ENCODE data around the gene CCDC182.

The CCDC182 gene

DNA sequence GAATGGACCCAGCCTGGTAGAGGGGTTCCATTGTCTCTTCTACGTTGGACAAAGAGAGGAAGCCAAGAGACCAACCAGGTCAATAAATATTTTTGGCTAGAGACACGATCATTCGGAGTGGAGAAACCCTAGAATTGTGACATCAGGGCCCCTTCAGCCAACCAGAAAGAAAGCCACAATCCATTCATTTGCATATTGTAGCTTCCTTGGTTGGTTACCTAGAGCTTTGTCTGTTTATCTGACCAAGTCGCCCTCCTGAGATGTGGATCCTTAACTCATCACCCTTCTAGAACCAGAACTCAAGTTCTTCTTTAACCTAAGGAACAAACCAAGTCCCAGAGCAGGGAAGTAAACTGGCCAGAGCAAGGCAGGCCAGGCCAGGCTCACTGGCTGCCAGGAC lies at the start of gene CCDC182:
Gene CCDC182, minus strand, starts transcription at position 58 of the 400 bp plus-strand sequence. Its CDS starts 27 bp downstream, at position 31.
- DNase-seq, result no peak

DNA sequence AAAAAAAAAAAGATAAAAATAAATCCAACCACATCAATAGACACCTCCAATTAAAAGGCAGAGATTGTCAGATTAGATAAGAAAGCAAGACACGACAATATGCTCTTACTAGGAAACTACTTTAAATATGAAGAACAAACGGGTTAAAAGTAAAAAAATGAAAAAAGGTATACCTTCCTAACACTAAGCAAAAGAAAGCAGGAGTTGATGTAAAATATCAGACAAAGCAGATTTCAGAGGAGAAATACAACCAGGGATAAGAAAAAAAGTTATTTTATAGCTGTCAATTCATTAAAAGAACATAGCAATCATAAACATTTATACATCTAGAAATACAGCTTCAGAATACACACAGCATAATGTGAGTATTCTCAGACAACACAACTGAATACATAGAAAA lies 49.7 kb upstream of the CCDC182 start:
- DNase-seq, result no peak

DNA sequence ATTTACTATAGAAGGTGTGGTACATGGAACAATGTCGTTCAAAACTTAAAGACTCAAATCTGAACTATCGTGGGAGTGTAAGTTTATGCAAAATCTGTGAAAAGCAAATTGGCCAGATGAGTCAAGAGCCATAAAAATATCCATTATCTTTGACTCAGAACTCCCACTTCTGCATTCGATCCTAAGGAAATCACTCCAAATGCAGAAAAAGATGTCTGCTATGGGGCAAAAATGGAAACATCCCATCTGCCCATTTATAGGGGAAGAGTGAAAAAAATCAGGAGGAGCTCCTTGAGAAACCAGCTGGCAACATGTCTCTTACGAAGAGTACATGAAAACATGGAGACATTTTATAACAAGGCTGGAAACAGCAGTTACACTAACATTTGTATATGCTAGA lies 43.6 kb upstream of the CCDC182 start:
- DNase-seq, result no peak

DNA sequence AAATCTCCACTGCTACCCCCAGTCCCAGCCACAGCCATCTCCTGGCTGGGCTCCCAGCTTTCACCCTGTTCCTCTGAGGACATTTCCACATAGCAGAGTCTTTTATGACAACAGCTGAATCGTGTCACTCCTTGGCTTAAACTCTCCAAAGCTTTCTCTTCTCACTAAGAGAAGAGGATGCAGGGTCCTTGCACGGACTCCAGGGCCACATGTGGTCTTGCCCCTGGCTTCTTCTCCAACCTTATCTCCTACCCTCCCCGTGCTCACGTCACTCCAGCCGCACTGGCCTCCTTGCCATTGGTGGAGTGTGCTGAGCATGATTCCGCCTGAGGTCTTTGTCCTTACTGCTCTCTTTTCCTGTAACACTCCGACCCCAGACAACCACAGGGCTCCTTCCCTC lies 39.9 kb upstream of the CCDC182 start:
- no peak for DNase-seq

DNA sequence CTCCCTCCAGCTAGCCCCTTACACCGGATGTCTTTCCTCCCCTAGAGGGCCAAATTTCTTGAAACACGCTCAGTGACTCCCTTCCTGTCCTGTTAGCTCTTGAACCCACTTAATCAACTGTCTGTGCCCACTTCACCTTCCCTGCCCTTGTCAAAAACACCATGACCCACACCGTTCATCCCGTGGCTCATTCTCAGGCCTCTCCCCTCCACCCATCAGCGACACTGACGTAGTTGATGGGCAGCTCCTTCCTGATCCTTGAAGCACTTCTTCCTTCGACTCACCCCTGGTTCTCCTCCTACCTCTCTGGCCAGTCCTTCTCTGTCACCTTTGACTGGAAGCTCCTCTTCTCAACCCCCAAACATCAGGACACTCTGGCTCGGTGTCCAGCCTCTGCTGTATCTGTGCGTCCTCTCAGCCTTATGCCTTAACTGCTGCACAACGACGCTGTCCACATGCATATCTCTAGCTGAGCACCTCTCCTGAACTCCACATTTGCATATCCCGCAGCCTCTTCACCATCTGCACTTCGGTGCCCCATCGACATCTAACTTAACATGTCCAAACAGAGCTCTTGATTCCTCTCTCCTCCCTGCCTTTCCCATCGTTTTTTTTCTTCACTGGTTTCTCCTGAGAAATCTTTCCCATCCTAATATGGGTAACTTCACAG lies 39.3 kb upstream of the CCDC182 start:
- no peak for DNase-seq

DNA sequence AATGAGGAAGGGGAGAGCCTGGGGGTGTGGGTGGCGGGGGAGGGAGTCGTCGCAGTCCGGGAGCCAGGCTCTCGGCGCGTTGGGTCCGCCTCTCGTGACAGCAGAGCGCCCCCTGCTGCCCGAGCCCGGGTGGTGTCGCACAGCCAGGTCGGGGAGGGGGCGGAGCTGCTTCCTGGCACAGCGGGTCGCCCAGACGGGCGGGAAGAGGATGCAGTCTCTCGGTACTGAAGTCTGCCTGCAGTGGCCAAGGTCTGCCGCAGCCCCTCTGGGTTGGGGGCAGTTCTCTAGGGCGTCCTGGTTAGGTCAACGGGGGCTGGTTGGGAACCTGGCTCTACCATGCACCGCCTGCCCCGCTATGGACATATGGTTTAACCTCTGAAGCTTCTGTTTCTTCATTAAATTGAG lies 38.2 kb upstream of the CCDC182 start:
- peak; percentile 80 for DNase-seq

DNA sequence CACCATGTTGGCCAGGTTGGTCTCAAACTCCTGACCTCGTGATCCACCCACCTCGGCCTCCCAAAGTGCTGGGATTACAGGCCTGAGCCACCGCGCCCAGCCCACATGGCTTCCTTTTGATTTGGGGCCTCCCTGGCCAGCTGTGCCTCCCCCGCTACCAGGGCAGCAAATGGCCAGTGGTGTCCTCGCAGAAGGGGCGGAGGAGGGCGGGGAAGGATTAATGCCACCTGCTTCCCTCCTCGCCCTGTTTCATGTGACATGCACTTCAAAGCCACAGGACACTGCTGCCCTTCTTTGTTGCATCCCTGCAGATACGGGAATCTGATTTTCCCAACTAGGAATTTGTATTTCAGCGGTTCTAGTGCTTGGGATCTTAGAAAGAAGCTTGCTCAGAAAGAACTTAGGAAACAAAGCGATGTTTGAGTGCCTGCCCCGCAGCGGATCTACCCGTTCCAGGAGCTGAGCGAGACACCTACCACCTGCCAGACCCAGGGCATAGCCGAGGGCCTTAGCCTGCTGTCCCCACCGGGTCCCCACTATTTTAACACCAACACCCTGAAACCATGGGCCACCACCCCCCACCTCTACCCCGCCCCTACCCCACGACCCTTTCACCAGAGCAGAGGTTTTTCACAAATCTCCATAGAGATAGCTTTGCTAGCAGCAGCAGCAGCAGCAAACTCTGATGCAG lies 37.7 kb upstream of the CCDC182 start:
- no peak for DNase-seq

DNA sequence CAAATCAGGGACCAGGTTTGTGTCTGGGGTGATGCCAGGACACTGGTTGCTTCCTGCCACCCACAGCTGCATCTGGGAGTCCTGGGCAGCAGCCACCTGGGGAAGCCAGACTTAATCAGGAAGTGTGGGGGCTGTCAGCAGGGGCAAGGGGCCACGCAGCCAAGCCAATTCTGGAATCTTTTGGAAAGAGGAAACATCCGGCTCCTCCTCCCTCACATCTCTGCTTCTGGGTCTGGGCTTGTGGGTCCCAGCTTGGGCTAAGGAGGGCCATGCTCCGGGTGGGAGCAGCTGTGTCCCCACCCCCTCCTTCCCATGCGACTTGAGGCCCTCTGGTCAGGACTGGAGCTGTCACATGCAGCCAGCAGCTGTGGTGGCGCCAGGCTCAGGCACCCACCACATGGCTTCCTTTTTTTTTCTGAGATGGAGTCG lies 37.0 kb upstream of the CCDC182 start:
- DNase-seq, result no peak

DNA sequence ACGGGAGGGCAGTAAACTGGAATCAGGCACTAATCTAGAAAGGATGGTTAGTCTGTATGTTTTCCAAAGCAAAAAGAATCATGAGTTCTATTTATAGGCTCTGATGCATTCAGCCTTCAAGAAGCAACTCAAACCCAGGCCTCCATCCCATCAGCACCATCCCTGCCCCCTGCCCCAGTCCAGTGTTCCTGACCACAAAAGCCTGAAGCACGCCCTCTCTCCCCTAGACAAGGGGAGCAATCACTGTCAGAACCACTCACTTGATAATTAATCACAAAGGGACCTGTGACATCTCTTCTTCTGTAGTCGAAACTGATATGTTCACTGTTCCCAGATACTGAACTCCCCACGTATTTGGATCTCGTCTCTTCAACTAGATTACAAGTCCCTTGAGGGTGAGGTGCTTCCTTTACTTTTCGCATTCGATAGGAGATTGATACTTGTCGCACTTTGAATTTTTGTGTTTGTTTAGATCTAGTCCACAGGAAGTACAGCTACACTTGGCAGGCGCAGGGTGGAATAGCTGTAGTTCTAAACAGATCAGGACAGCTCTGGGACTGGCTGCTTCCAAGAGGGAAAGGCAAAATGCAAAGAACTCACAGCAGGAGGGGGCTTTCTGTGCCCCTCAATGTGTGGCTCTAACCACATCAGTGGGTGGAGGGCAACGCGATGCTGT lies 36.4 kb upstream of the CCDC182 start:
- no peak for DNase-seq

DNA sequence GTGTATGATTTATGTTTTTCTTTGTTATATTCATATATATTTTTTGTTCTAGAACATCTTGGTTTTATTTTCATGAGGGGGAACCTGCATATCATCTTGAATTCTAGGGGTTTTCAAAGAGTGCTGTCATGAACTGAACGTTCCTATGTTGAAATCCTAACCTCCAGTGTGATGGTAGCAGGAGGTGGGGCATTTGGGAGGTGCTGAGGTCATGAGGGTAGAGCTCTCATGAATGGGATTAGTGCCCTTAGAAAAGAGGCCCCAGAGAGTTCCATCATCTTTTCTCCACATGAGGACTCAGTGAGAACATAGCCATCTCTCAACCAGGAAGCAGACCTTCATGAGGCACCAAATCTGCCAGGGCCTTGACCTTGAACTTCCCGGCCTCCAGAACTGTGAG lies 34.6 kb upstream of the CCDC182 start:
- no peak for DNase-seq

DNA sequence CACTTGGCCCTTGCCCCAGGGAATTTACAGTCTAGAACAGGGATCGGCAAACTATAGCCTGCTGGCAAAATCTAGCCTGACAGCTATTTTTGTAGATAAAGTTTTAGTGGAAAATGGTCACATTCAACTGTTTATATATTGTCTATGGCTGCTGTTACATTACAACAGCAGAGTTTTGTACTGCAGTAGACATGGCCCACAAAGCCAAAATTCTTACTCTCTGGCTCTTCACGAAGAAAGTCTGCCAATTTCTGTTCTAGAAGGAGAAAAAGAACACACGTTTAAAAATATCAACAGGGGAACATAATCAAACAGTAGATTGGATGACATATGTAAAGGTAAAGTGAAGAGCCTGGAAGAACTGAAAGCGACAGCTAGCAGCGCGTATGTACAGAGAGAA lies 33.2 kb upstream of the CCDC182 start:
- DNase-seq, result no peak

DNA sequence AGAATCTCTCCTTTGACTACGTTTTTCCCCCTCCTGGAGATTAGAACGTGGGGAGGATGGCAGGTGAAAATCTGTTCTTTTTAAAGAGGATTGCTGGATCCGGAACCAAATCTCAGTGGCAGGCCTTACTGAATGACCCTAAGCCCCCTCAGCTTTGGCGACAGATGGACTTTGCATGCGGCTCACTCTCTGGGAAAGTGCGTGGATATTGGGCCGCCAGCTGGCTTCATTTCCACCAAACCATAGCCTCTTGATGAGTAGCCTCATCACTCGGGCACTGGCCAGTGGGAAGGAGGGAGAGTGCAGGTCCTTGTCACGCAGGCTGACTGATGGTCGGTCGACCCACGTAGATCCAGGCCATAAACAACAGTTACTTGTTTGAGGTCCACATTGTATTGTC lies 31.3 kb upstream of the CCDC182 start:
- DNase-seq, result no peak

DNA sequence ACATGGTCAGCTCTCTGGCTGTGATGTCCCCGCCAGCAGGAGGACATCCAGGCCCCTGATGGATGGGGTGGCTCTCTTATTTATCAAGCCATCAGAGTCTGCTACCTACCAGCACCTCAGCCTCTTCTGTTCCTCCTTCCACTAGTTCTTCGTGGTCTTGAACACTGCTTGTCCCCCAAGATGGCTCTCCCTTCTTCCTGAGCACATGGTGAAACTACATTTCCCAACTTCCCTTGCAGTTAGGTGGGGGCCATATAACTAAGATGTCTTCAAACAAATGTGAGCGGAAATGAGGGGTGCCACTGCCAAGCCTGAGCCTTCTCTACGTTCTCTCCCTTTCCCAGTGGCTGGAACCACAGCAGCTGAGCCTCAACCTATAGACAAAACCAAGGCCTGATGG lies 29.8 kb upstream of the CCDC182 start:
- DNase-seq, result no peak

DNA sequence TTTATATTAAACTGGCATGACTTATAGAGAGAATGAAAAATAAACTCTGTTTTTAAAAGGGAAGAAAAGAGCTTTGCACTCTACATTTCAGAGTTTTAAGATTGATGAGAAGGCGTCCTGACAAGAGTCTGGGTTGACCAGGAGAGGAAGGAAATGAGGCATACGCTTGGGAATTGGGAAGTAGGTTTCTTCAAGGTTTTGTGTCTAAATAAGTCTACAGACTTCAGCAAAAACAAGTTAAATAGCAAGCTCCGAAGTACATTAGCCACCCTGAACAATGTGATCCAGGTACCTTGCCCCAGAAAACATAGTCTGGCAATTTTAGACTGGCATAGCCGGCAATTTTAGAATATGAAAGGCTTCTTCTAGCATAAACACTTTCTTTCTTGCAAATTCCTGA lies 28.5 kb upstream of the CCDC182 start:
- no peak for DNase-seq

DNA sequence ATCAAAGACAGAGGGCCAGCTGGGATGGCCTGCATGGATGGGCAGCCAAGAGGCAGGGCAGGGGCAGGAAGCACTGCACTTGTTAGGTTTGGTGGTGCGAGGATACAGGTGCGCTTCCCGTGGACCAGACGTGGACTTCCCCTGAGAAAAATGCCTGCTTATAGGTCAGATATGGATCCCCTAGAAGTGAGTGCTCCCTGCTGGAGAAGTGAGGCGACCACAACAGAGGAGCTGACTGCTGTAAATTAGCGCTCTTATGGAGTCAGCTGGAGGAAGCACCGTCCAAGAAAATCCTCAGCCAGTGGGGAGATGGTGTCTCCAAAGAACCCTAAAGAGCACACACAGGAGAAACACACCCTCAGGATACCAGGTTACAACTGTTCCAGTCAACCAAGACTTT lies 27.7 kb upstream of the CCDC182 start:
- no peak for DNase-seq

DNA sequence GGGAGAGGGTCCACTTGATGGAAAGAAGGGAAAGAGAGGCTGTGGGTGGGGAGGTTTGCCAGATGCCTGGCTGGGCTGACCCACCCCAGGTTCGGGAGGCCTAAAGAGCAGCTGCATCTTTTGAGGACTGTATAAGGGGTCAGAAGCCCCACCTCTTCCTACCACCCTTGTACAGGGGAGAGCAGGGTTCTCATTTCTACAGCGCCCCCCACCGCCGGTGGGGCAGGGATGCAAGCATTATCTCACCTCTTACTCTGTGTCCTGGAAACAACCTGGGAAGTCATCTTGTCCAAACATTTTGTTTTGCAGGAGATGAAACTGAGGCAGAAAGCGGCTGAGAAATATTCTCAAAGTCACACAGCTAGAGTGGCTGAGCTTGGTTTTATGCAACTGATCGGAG lies 22.5 kb upstream of the CCDC182 start:
- DNase-seq, result no peak

DNA sequence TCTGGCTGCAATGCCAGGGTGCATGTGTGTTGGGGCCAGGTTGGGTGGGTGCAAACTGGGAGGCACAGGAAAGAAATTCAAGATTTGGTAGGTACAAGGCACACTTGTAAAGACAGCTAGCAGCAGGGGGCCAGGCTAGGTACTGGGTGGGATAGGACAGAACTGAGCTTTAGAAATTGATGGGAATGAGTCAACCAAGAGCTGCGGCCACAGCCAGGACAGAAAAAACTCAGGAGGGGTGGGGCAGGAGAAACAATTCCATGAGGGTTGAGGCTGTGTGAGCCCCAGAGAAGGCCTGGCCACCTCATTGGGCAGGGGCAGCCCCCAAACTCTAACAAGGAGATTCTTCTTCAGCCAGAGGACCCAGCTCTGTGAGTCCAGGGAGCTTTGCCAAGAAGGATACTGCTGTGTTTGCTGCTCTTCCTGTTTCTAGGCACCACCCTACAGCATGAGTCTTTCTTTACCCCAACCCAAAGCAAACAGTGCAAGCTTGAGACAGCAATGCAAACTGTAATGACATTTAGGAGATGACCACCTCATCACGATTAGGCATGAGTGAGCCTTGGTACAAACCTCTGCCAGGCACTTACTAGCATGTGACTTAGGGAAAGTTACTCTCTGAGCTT lies 21.3 kb upstream of the CCDC182 start:
- DNase-seq, result no peak

DNA sequence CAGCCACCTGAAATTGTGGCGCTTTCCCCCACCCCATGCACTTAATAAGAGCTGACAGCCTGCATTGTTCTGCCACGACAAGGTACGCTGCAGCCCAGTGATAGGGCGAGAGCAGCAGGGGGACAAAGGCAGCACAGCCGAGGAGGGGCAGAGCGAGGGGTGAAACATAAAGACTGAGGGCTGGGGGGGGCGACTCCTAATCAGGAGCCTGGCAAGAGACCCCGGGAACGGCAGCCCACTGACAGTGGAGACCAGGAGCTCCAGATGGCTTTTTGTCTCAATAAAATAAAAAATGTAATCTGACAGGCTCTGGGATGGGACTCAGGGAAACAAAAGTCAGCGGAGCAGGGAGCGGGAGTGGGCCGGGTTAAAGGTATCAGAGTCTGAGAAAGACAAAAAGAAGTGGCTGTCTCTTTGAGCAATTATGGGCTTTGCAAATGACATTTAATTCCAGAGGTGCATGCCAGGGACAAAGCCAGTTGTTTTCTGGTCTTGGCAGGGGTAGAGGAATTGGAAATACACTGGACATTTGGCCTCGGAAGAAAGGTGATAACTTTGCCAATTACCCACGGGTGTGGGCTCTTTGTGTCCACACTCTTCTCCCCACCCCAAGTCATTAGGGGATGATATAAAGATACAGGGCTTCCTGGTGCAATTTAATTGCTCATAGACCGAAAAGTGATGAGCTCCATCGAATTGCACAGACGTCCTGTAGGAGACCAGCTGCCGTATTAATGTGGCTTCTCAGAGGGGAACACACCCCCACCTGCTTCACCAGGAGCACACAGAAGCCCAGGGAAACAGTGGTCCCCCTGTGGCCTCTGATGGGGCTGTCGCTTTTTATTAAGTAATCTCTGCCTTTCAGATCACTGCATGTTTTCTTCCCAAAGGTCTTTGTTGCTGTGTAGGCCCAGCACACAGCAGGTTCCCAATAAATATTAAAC lies 17.6 kb upstream of the CCDC182 start:
- DNase-seq, result no peak

DNA sequence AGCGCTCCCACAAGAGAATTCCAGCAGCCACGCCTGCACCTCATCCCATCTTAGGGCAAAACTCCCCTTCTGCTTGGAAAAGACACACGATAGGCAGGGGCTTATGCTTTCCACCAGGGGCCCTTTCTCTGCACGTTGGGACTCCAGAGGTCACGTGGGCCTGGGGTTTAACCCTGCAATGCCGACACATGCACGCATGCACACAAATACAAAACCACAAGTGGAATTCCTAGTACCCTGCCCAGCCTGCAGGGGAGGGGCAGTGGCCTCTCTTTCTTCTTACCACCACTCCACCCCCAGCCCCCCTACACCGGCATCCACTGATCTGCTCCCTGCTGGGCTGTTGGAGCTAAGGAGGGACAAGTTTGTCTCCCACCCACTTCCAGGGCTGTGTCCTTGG lies 16.8 kb upstream of the CCDC182 start:
- no peak for DNase-seq

DNA sequence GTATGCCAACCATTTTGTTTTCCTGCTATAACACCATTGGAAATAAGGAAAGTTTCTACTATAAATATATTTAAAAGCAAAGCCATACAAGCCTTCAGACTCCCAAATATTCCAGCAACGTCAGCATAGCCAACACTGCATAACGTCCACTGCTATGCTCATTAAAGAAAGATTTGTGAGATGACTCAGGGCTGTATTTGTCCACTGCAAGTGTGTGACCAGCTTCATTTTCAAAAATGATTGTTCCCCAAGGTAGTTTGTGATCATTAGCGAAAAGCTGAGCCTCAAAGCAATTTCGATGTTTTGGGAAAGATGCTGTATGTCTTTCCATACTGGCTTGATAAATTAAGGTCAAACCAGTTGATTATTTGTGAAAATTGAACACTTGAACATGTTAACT lies 14.9 kb upstream of the CCDC182 start:
- no peak for DNase-seq

DNA sequence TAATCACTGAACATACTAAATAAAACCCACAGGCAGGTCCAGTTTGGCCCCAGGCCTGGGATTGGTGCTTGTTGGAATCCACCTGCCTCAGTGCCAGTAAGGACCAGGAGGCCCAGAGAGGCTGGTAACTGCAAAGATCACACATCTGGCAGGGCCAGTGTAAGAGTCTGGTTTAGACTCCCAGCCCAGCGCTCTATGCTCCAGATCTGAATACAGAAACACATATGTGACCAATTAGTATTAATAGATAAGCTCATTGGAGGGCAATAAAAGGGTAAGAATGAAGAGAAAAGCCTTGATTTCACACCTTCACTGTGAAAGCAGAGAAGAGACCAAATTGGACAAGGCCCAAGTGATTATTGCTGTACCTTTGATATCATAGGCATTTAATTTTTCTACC lies 13.6 kb upstream of the CCDC182 start:
- DNase-seq, result no peak

DNA sequence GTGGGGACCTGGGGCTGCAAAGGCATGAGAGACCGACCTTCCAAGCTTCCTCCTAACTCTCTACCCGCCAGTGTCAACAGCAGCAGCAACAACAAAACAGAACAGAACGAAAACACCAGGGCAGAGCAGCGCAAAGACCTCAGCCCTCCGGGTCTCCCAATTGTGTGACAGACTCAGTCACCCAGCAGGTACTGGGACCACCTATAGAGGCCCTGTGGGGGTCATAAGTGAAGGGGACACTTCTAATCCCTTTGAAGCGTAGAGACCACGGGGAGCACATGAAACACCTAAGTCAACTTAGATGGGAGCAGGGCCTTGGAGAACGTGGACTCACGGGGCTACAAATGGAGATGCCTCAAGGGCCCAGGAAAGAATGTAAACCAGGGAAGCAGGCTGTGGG lies 12.6 kb upstream of the CCDC182 start:
- no peak for DNase-seq

DNA sequence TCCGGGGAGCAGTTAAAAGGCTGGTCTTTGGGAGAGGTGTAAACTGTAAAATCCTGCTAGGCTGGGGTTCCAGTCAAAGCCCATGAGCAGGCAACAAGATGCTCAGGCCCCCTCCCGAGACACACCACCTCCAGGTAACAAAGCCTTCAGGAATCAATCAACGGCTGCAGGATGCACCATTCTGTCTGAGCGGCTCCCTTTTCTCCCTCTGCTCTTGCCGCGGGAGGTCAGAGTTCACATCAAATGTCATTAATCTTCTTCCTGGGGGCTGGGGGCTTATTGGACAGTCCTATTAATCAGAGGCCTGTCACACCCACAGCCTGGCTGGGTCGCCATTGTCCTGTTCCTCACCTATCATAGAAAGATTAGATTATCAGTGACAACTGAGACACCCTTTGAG lies 11.9 kb upstream of the CCDC182 start:
- DNase-seq, result no peak
